Activated B cell treated with CpG ODN at 0.5 μM for 24 hours (primary cell): Measurements from ENCODE around the gene DUOXA2. TPM values are rescaled to one million over a fixed set of nuclear protein-coding genes. Genes with fewer than 3 reads are reported as not detected.

Experiments
- ATAC-seq: fragments of 200-7000 bp; cut with Tn5 transposase; one replicate; pipeline ENCODE4 v1.10.0; 2021; ENCODE audit warnings: low read depth, mild to moderate bottlenecking, moderate library complexity
- CTCF ChIA-PET: fragments of 350-600 bp; sonication (Branson Sonifier 250); formaldehyde crosslinking; loops from one replicate; lab custom pipeline; 2021; ENCODE audit warnings: antibody characterized with exemption; lab: Charles Lee
- POLR2A ChIA-PET: fragments of 350-600 bp; sonication (Branson Sonifier 250); formaldehyde crosslinking; loops from one replicate; lab custom pipeline; 2021; ENCODE audit warnings: antibody characterized with exemption; lab: Charles Lee
- DNase-seq: peaks from one replicate; pipeline ENCODE4 v3.0.0; 2022
- H3K27ac Mint-ChIP-seq: one replicate; pipeline ENCODE4 v1.8.0; 2020; ENCODE audit warnings: mixed read lengths
- H3K27me3 Mint-ChIP-seq: one replicate; pipeline ENCODE4 v1.8.0; 2021; ENCODE audit warnings: mixed read lengths
- H3K36me3 Mint-ChIP-seq: one replicate; pipeline ENCODE4 v1.8.0; 2021; ENCODE audit warnings: low read depth, mixed read lengths
- H3K4me1 Mint-ChIP-seq: one replicate; pipeline ENCODE4 v1.8.0; 2021; ENCODE audit warnings: mixed read lengths
- H3K4me3 Mint-ChIP-seq: one replicate; pipeline ENCODE4 v1.8.0; 2020; ENCODE audit warnings: mild to moderate bottlenecking, mixed read lengths
- H3K9me3 Mint-ChIP-seq: one replicate; pipeline ENCODE4 v1.8.0; 2020; ENCODE audit warnings: mixed read lengths
- intact Hi-C: fragments of 100-400 bp; cut with micrococcal nuclease; formaldehyde crosslinking; loops from one replicate; pipeline ENCODE4 v1.15.1; 2024
- total RNA-seq: library from RNA; stranded (reverse); gene quantifications from 2 replicates; pipeline ENCODE4 v1.2.3, GENCODE V29; 2022
- TF ChIP-seq, protein P1 (sequence below): fragments of 200-600 bp; IDR thresholded peaks from one replicate; pipeline ENCODE4 v1.8.0; 2022; ENCODE audit warnings: antibody characterized with exemption, mild to moderate bottlenecking

The DUOXA2 gene
- total RNA-seq, 1 donor from 2014 or later: not detected

DNA sequence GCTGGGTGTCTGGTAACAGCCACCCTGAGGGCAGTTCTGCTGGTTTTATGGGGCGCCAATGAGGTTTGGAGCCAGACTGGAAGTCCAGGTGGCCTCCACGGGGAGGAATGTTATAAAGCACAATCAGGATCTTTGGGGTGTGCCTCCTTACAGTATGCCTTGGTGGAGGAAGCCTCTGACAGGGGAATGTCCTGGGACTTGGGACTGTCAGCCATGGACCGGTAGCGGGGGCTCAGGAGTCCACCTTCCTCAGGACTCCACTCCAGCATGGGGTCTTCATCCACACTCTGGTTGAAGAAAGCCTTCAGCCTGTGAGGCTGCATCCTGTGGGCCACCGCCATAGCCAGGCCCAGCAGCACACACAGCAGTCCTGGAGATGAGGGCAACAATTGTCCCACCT lies 4.9 kb downstream of the DUOXA2 start:
- intact Hi-C loops: loop anchor here (1.0 to 2.0 kb wide), 8 partner anchors 17 to 496 kb away; no protein-coding TSS in a partner anchor
- POLR2A ChIA-PET: interaction anchor here (0.7 to 1.6 kb wide), 2 partner anchors 70 to 150 kb away, joined by 3 to 9 read pairs; no protein-coding TSS in a partner anchor
- H3K9me3 Mint-ChIP-seq: no peaks in the 10 kb centered on the region
- ATAC-seq (no peak), DNase-seq (no peak)
- no peaks in the 10 kb centered on the region for H3K36me3 Mint-ChIP-seq
- TF ChIP-seq, protein P1, sequence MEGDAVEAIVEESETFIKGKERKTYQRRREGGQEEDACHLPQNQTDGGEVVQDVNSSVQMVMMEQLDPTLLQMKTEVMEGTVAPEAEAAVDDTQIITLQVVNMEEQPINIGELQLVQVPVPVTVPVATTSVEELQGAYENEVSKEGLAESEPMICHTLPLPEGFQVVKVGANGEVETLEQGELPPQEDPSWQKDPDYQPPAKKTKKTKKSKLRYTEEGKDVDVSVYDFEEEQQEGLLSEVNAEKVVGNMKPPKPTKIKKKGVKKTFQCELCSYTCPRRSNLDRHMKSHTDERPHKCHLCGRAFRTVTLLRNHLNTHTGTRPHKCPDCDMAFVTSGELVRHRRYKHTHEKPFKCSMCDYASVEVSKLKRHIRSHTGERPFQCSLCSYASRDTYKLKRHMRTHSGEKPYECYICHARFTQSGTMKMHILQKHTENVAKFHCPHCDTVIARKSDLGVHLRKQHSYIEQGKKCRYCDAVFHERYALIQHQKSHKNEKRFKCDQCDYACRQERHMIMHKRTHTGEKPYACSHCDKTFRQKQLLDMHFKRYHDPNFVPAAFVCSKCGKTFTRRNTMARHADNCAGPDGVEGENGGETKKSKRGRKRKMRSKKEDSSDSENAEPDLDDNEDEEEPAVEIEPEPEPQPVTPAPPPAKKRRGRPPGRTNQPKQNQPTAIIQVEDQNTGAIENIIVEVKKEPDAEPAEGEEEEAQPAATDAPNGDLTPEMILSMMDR: no peak
- H3K27me3 Mint-ChIP-seq: peaks cover 68% of the 10 kb centered on the region
- peaks cover 34% of the 10 kb centered on the region for H3K4me1 Mint-ChIP-seq
- CTCF ChIA-PET: interaction anchor here (0.8 to 1.9 kb wide), 12 partner anchors 8 to 281 kb away, joined by 3 to 23 read pairs (median 8); partner anchors contain the start of gene DUOX1
- H3K4me3 Mint-ChIP-seq: no peak overlapping the region
- H3K27ac Mint-ChIP-seq: no peak overlapping the region

DNA sequence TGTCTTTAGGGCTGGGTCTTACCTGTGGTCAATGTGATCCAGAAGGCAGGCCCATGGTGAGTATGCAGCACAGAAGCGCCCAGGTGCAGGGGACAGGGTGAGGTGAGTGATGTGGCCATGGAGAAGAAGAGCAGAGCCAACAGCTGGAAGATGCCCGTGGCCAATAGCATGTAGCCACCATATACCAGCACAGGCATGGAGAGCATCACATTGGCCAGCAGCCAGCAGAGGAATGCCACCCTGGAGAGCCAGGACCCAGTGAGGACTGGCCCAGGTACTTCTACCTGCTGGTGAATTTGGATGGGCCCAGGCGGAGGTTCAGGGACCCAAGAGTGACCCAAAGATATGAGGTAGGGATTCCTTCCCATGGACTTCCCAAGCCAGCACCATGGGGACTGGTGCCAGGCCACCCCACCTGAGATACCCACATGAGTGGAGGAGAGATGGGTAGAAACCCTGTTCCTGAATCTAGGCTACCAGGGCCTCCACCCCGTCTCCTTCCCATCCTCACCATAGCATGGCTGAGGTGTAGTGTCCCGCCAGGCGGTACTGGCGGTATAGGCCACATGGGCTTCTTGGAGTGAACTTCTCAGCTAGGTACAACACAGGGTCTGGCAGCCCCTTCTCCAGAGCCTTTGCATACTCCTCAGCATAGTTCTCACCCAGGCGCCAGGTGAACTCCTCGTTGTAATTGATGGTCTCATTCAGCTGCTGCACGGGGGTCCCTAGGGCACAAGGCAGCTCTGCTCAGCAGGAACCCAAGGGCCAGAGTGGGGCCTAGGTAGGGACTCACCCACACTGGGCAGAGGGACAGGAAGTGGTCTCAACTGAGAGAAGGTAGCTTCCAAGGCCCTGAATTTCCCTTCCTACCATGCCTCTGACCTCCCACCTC lies 6.2 kb downstream of the DUOXA2 start:
- Mint-ChIP-seq H3K4me1 (peaks cover 25% of the 10 kb centered on the region), H3K27ac (no peak overlapping the region), H3K27me3 (peaks cover 63% of the 10 kb centered on the region), H3K36me3 (no peaks in the 10 kb centered on the region), H3K4me3 (no peak overlapping the region), H3K9me3 (no peaks in the 10 kb centered on the region)
- TF ChIP-seq, protein P1: no peak
- ATAC-seq (no peak), DNase-seq (no peak)
- ChIA-PET POLR2A (no interaction called here), CTCF (no interaction called here)
- intact Hi-C loops: no loop called here

- Mint-ChIP-seq H3K27ac (no peak overlapping the region), H3K4me1 (peaks cover 21% of the 10 kb centered on the region), H3K36me3 (no peaks in the 10 kb centered on the region), H3K27me3 (peaks cover 62% of the 10 kb centered on the region), H3K4me3 (no peak overlapping the region), H3K9me3 (no peaks in the 10 kb centered on the region)
- intact Hi-C loops: no loop called here
- DNase-seq (no peak), ATAC-seq (no peak)
- POLR2A ChIA-PET: no interaction called here
- TF ChIP-seq, protein P1: no peak
- CTCF ChIA-PET: no interaction called here
Measured at GRCh38 chr15:45121020-45121419, 6.9 kb downstream of the DUOXA2 start.

GRCh38 chr15:45121706-45122417 lies 7.7 kb downstream of the DUOXA2 start:
- ATAC-seq: no peak
- TF ChIP-seq, protein P1: no peak
- CTCF ChIA-PET: no interaction called here
- intact Hi-C loops: no loop called here
- Mint-ChIP-seq H3K4me3 (no peak overlapping the region), H3K9me3 (no peaks in the 10 kb centered on the region), H3K36me3 (no peaks in the 10 kb centered on the region), H3K27ac (no peak overlapping the region), H3K27me3 (peaks cover 61% of the 10 kb centered on the region), H3K4me1 (peaks cover 14% of the 10 kb centered on the region)
- POLR2A ChIA-PET: no interaction called here
- DNase-seq: no peak

DNA sequence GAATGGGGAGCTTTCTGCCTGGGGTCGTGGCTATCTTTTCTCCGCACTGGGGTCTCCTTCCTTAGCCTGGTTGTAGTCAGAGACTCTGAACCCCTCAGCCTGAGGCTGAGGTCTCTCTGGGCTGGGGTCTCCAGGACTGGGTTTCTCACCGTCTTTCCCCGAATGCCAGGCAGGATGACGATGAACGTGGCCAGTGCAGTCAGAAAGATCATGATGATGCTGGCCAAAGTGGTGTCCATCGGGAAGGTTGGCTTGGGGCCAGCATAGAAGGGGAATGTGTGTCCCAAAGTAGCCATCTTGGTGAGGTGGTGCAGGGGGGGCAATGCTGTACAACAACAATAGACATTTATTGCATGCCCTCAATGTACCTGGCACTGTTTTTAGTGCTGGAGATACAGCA lies 8.6 kb downstream of the DUOXA2 start:
- H3K27me3 Mint-ChIP-seq: peaks cover 57% of the 10 kb centered on the region
- no peaks in the 10 kb centered on the region for H3K36me3 Mint-ChIP-seq
- CTCF ChIA-PET: interaction anchor here (1.4 kb wide), 1 partner anchor 156 kb away, joined by 4 read pairs; no protein-coding TSS in a partner anchor
- intact Hi-C loops: no loop called here
- DNase-seq (no peak), ATAC-seq (no peak)
- POLR2A ChIA-PET: no interaction called here
- TF ChIP-seq, protein P1: no peak
- H3K27ac Mint-ChIP-seq: no peak overlapping the region
- peaks cover 6% of the 10 kb centered on the region for H3K4me1 Mint-ChIP-seq
- H3K9me3 Mint-ChIP-seq: no peaks in the 10 kb centered on the region
- no peak overlapping the region for H3K4me3 Mint-ChIP-seq
